Measurements from ENCODE around the gene NRARP. TPM values are rescaled to one million over a fixed set of nuclear protein-coding genes. Genes with fewer than 3 reads are reported as not detected.
"Not testable (repeated sequence)": the region's sequence is repeated elsewhere in the genome, so short reads cannot be mapped to it uniquely, and the experiment has no call there.

NRARP gene
- total and polyA plus RNA-seq, 4 donors: 0.48 to 1.3 (median 0.93) TPM; not detected in 1

GRCh38 chr9:137342482-137342881, 40.4 kb upstream of the NRARP start:
- Histone ChIP-seq H3K9me3 (ENCODE audit: control insufficient read depth in 4 of 4, low read length in 3 of 4) (peaks cover 0 to 4% (median 0%) of the 10 kb centered on the region in 4 donors), H3K9ac (ENCODE audit: low read depth in 1 of 2, low read length in 2 of 2) (no peak overlapping the region), H3K27ac (ENCODE audit: low read depth in 1 of 2, low read length in 2 of 2) (no peak overlapping the region), H3K4me1 (ENCODE audit: control insufficient read depth in 4 of 4, insufficient read depth in 4 of 4, low read length in 3 of 4) (no peaks in the 10 kb centered on the region), H3K4me3 (ENCODE audit: low read depth in 1 of 3, low read length in 3 of 3) (no peak overlapping the region), H3K27me3 (ENCODE audit: control insufficient read depth in 4 of 4, insufficient read depth in 4 of 4, low read length in 3 of 4) (no peaks in the 10 kb centered on the region), H3K36me3 (ENCODE audit: control insufficient read depth in 4 of 4, insufficient read depth in 3 of 4, low read depth in 1 of 4, low read length in 3 of 4) (peaks cover 0 to 4% (median 3%) of the 10 kb centered on the region in 4 donors)
- DNase-seq (ENCODE audit: low spot score): no peak
- no peak for TF ChIP-seq SP1 (IDR thresholded peaks at IDR 0.05)
- TF ChIP-seq, protein P1, sequence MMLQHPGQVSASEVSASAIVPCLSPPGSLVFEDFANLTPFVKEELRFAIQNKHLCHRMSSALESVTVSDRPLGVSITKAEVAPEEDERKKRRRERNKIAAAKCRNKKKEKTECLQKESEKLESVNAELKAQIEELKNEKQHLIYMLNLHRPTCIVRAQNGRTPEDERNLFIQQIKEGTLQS (IDR thresholded peaks at IDR 0.05): no peak
- TF ChIP-seq FOXA2 (IDR thresholded peaks at IDR 0.05): no peak
- no peak for TF ChIP-seq HNF4G (IDR thresholded peaks at IDR 0.05)
- WGBS: 83% methylated on average over 7 of the region's 7 CpGs

DNA sequence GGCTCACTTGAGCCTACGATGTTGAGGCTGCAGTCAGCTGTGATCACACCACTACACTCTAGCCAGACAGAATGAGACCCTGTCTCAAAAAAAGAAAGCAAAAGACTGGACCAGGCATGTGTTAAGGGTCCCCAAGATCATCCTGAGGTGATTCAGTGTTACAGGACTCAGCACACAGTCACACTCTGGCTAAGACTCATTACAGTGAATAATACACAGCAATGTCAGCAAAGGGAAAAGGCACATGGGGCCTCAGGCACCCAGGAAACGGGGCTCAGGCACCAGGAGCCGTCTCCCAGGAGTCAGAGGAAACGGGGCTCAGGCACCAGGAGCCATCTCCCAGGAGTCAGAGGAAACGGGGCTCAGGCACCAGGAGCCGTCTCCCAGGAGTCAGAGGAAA, 39.2 kb upstream of the NRARP start:
- DNase-seq (ENCODE audit: low spot score): no peak
- TF ChIP-seq SP1 (IDR thresholded peaks at IDR 0.05) (no peak), MAX (IDR thresholded peaks at IDR 0.05) (no peak), EGR1 (IDR thresholded peaks at IDR 0.05; ENCODE audit: low read depth in 2 of 2) (no peak), HNF4A (conservative IDR thresholded peaks at IDR 0.05) (no peak), FOXA1 (IDR thresholded peaks at IDR 0.05) (no peak), RAD21 (IDR thresholded peaks at IDR 0.05) (no peak), YY1 (IDR thresholded peaks at IDR 0.05) (no peak), GABPA (IDR thresholded peaks at IDR 0.05 in 1 of 2, conservative IDR thresholded peaks at IDR 0.05 in 1 of 2) (no peak), TAF1 (conservative IDR thresholded peaks at IDR 0.05) (no peak), NR2F2 (IDR thresholded peaks at IDR 0.05) (no peak), FOXA2 (IDR thresholded peaks at IDR 0.05) (no peak)
- TF ChIP-seq, protein P2, sequence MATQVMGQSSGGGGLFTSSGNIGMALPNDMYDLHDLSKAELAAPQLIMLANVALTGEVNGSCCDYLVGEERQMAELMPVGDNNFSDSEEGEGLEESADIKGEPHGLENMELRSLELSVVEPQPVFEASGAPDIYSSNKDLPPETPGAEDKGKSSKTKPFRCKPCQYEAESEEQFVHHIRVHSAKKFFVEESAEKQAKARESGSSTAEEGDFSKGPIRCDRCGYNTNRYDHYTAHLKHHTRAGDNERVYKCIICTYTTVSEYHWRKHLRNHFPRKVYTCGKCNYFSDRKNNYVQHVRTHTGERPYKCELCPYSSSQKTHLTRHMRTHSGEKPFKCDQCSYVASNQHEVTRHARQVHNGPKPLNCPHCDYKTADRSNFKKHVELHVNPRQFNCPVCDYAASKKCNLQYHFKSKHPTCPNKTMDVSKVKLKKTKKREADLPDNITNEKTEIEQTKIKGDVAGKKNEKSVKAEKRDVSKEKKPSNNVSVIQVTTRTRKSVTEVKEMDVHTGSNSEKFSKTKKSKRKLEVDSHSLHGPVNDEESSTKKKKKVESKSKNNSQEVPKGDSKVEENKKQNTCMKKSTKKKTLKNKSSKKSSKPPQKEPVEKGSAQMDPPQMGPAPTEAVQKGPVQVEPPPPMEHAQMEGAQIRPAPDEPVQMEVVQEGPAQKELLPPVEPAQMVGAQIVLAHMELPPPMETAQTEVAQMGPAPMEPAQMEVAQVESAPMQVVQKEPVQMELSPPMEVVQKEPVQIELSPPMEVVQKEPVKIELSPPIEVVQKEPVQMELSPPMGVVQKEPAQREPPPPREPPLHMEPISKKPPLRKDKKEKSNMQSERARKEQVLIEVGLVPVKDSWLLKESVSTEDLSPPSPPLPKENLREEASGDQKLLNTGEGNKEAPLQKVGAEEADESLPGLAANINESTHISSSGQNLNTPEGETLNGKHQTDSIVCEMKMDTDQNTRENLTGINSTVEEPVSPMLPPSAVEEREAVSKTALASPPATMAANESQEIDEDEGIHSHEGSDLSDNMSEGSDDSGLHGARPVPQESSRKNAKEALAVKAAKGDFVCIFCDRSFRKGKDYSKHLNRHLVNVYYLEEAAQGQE (IDR thresholded peaks at IDR 0.05): no peak
- TF ChIP-seq, protein P1 (IDR thresholded peaks at IDR 0.05): no peak
- H3K9me3 ChIP-seq (ENCODE audit: control insufficient read depth in 4 of 4, low read length in 3 of 4): no peaks in the 10 kb centered on the region
- no peaks in the 10 kb centered on the region for H3K36me3 ChIP-seq (ENCODE audit: control insufficient read depth in 4 of 4, insufficient read depth in 3 of 4, low read depth in 1 of 4, low read length in 3 of 4)
- WGBS: 76% methylated on average over 6 of the region's 6 CpGs
- no peaks in the 10 kb centered on the region for H3K4me1 ChIP-seq (ENCODE audit: control insufficient read depth in 4 of 4, insufficient read depth in 4 of 4, low read length in 3 of 4)
- H3K4me3 ChIP-seq (ENCODE audit: low read depth in 1 of 3, low read length in 3 of 3): no peak overlapping the region
- no peak overlapping the region for H3K27ac ChIP-seq (ENCODE audit: low read depth in 1 of 2, low read length in 2 of 2)
- H3K9ac ChIP-seq (ENCODE audit: low read depth in 1 of 2, low read length in 2 of 2): no peak overlapping the region
- H3K27me3 ChIP-seq (ENCODE audit: control insufficient read depth in 4 of 4, insufficient read depth in 4 of 4, low read length in 3 of 4): no peaks in the 10 kb centered on the region

DNA sequence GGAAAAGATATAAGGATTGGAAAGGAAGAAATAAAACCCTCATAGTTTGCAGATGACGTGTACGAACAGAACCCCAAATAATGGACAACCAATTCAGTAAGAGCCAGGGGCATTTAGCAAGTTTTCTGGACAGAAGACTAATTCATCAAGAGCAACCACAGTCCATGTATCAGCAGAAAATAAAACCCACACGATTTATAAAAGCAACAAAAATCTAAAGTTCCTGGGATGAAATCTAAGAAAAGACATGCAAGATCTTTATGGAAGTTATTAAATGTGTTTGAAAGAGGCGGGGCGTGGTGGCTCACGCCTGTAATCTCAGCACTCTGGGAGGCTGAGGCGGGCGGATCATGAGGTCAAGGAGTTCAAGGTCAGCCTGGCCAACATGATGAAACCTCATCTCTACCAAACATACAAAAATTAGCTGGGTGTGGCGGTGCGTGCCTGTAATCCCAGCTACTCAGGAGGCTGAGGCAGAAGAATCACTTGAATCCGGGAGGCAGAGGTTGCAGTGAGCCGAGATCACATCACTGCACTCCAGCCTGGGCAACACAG, 37.9 kb upstream of the NRARP start:
- WGBS: 94% methylated on average over 12 of the region's 12 CpGs

More for the DNA sequence above, 37.9 kb upstream of the NRARP start:
- not testable (repeated sequence) for H3K4me3 ChIP-seq (ENCODE audit: low read depth in 1 of 3, low read length in 3 of 3); H3K27ac ChIP-seq (ENCODE audit: low read depth in 1 of 2, low read length in 2 of 2); H3K4me1 ChIP-seq (ENCODE audit: control insufficient read depth in 4 of 4, insufficient read depth in 4 of 4, low read length in 3 of 4); H3K27me3 ChIP-seq (ENCODE audit: control insufficient read depth in 4 of 4, insufficient read depth in 4 of 4, low read length in 3 of 4); H3K9ac ChIP-seq (ENCODE audit: low read depth in 1 of 2, low read length in 2 of 2); DNase-seq (ENCODE audit: low spot score); H3K36me3 ChIP-seq (ENCODE audit: control insufficient read depth in 4 of 4, insufficient read depth in 3 of 4, low read depth in 1 of 4, low read length in 3 of 4); H3K9me3 ChIP-seq (ENCODE audit: control insufficient read depth in 4 of 4, low read length in 3 of 4)

Measured in liver (tissue), 9 donors.